GM19467 (cell line): ENCODE results near the gene NUCB1.
"Not testable (repeated sequence)": the region's sequence is repeated elsewhere in the genome, so short reads cannot be mapped to it uniquely, and the experiment has no call there.

Experiments
- ATAC-seq: cut with Tn5 transposase; IDR thresholded peaks from one replicate; pipeline ENCODE4 v1.9.1; 2021; ENCODE audit warnings: mild to moderate bottlenecking, moderate library complexity; ENCODE audit not compliant: unreplicated experiment

Gene NUCB1

DNA sequence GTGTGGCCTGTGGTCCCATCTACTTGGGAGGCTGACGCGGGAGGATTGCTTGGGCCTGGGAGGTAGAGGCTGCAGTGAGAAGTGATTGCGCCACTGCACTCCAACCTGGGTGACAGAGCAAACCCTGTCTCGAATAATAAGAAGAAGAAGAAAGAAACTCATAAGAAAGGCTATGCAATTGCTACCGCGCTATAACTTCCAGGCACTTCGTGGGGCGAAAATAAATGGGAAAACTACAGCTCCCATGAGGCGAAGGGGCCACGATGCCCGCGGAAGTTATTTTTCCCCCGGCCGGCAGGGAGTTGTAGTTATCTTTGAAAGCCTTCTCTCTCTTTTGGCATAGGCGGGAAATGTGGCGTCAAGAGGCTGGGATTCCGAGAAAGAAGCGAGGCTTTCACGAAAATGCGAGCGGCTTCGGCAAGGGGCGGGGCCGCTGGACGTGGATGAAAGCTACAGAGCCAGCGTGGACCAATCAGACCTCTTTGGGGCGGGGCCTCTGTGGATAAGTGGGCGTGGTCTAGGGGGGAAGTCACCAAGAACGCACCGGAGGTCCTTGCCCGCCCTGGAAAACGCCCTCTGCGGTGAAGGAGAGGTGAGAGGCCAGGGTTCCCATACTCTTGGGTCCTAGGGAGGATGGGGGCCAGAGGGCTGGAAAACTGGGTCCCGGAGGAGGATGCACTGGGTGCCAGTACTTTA lies at the start of gene NUCB1:
Gene NUCB1, plus strand, starts transcription at position 532 of the 696 bp plus-strand sequence. CDS start 485 bp downstream, outside the sequence.
- ATAC-seq: peak; percentile 71

DNA sequence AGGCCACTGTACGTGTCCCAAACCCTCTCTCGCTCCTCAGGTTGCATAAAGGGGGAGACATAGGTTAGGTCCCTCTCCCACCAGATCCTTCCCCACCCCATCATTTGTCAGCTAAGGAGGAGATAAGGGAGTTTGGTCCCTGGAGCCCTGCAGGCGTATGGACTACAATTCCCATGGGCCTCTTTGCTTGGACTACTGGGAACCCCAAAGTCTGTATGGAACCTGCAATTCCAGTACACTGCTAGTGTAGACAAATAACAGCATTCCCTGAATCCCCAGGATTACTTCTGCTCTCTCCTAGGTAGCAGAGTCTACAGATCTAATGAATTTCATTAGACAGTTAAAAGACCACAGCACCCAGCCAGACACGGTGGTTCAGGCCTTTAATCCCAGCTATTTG lies 47.8 kb upstream of the NUCB1 start:
- ATAC-seq: no peak

DNA sequence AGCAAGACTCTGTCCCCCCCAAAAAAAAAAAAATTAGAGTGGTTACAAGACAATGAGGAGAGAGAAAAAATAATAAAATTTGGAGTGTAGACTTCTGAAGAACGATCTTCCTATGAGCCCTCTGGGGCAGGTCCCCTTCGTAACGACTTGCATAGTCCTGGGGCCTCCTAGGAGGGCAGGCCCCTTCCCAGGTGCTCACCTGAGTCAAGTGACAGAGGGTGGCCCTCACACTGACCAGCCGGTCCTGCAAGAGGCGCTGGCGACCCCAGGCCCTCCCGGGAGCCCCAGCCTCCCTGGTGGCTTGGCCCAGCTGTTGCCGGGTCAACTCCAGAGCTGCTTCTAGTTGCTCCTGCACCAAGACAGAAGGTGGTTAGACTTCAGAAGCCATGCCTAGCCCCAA lies 46.6 kb upstream of the NUCB1 start:
- no peak for ATAC-seq

DNA sequence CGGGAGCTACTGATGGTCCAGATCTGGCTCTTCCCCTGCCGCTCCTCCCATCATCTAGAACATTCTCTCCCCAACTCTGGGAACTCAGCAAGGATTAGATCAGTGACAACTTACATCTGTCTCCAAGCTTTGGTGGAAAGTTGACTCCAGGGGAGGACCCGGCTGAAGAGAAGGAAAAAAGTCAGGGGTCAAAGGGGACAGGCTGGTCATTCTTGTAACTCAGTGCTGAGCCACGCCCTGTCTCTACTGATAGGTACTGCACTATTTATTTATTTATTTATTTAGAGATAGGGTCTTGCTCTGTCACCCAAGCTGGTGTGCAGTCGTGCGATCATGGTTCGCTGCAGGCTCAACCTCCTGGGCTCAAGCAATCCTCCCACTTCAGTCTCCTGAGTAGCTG lies 46.0 kb upstream of the NUCB1 start:
- ATAC-seq: no peak

DNA sequence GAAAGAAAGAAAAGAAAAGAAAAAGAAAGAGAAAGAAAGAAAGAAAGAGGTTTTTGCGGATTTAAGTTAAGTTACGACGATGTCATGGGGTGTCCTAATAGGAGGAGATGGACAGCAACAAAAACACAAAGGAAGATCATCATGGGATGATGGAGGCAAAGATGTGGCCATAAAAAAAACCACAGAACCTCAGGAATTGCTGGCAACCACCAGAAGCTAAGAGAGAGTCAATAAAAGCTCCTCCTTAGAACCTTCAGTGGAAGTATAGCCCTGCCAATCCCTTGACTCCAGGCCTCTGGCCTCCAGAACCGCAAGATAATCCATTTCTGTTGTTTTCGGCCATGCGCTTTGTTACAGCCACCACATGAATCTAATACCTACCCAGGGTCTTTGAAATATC lies 43.2 kb upstream of the NUCB1 start:
- ATAC-seq: no peak

DNA sequence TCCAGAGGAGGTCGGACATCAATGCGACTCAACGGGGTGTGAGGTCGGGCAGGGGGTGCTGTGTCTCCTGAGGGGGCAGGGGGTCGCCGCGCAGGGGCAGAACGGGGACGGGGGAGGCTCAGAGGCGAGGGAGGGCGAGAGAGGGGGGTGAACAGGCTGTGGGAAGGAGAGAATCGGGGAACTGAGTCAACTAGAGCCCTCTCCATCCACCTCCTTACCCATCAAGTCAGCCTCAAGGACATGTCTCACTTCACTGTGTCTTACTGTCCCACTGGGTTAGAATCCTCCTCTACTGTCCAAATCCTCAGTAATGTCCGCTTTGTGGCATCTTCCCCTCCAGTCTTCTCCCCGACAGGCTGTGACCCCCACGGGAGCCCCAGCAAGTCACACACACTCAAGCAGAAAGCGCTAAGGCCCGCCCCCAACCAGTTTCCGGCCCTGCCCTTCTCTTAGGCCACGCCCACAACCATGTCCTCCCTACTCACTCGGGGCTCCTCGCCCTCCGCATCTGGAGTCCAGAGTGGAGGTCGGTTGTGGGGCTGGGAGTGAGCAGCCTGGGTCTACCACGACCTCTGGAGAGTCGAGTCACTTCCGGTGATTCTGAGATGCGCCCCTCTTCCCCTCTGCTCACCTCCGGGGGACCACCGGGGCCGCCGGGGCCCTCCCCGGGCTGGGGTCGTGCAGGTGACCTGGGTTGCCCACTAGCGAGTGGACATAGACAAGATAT lies 41.0 kb upstream of the NUCB1 start:
- no peak for ATAC-seq

DNA sequence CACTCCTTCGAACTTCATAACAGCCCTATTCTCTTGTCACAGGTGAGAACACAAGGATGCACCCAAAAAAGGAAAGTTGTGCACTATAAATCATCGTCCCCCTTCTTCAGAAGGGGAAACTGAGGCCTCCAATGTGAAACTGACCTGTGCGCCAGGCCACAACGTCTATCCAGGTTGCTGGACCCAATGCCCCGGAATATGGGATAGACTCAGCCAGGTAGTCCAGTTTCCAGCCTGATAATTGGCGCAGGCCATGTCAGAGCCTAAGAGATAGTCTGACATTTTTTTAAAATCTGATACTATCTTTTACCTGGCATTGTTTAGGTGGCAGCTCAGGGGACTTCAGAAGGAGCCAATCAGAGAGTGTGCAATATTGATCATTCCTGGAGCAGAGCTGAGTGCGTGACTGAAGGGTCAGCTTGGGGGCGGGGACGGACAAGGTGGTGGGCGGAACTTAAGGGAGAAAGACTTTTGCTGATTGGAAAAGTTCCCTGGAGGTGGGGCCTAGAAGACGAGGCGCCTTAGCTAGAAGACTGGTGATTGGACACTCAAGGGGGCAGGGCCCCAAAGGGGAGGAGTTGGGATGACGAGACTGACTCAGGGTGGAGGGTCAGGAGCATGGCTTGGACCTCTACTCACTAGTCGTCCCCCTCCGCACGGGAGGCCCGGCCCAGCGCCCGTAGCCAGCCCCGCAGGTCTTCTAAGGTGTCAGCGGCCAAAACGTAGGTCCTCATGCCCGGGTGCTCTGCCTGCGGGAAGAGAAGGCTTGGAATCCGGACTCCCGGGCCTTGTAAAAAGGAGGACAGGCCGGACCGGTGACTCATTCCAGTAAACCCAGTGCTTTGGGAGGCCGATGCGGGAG lies 40.2 kb upstream of the NUCB1 start:
- ATAC-seq: no peak

DNA sequence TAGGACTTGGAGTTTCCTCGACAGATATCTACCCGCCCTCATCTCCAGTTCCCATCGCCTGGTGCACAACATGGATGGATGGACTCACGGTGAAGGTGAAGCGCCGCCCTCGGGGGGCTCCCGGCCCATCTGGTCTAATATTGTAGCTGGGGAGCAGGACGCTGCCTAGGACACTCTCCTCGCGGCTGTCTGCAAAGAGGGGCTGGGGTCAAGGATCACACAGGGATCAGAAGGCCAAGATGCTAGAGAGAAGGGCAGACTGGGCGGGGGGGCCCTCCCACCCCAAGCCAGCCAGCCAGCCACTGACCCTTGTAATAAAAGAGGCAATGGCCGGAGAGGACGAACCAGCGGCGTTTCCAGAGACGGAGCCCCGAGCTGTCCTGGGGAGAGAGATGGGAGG lies 38.8 kb upstream of the NUCB1 start:
- no peak for ATAC-seq

DNA sequence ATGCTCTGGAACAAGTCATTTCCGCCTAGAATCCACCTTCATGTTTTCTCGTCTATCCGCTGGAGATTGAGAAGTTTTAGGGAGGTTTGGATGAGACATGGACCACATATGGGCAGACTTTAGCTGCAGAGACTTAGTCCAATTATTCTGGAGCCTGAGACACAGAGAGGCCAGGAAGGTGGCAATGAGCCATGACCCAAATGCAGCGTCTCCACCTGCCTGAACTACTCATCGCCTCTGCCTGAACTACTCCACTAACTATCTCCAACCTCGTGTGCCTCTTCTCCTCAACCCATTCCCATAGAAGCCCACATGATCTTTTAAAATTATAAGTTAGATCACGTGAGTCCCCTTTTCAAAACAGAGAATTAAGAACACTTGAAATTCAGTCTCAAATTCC lies 37.3 kb upstream of the NUCB1 start:
- no peak for ATAC-seq

DNA sequence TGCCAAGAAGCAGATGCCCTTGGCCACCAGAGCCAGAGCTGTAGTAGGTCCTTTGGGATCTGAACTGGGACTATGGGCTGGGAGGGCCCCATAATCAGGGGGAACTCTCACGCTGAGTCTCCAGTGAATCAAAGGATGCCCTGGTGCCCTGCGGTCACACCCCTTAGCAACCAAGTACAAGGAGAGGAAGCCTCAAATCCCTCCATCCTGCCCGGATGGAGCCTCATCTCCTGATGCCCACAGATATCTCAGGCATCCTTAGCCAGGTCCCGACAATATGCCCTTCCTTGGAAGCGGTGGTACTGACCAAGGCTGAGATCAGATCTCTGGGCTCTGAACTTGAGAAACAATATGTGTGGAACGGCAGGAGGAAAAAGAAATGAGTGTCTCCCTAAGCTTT lies 33.4 kb upstream of the NUCB1 start:
- ATAC-seq: no peak

DNA sequence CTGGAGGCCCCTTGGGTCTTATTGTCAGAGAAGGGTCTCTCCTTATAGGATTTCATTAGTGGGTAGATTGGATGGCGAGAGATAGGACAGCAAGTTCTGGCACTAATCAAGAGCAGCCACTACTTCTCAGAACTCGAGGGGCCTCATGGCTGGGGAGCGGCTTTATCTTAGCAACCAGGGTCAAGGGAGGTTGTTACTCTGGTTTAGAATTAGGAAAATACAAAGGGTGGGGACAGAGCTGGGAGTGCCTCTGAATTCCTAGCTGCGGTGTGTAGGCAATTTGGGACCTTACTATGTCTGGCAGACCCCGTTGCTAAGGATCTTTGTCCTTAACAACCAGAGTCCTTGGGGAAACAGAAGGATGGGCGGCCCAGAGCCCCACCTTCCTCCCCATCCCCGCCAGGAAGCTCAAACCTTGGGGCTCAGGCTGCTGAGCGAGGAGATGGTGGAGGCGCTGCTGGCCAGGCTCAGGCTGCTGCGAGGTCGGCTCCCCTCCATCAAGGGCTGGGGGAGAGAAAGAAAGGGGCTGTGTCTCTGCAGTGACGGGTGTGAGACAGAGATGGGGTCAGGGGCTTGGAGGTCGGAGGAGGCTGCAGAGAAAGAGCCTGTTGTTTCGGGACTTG lies 32.9 kb upstream of the NUCB1 start:
- no peak for ATAC-seq

DNA sequence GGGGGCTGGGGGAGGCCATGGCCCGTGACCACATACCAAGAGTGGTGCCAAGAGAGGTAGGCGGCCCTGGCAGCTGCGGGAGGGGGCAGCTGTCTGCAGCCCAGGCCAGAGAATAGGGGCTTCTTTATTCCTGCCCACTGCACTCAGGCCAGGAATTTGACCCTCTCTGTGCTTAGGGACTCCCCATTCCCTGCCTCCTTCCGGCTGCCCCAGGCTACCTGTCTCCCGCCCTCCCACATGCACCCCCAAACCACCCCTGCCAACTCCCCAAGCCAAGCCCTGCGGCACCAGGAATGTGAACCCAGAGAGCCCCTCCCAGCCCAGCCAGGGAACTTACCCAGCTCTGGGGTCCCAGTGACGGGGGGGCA lies 32.4 kb upstream of the NUCB1 start:
- no peak for ATAC-seq

DNA sequence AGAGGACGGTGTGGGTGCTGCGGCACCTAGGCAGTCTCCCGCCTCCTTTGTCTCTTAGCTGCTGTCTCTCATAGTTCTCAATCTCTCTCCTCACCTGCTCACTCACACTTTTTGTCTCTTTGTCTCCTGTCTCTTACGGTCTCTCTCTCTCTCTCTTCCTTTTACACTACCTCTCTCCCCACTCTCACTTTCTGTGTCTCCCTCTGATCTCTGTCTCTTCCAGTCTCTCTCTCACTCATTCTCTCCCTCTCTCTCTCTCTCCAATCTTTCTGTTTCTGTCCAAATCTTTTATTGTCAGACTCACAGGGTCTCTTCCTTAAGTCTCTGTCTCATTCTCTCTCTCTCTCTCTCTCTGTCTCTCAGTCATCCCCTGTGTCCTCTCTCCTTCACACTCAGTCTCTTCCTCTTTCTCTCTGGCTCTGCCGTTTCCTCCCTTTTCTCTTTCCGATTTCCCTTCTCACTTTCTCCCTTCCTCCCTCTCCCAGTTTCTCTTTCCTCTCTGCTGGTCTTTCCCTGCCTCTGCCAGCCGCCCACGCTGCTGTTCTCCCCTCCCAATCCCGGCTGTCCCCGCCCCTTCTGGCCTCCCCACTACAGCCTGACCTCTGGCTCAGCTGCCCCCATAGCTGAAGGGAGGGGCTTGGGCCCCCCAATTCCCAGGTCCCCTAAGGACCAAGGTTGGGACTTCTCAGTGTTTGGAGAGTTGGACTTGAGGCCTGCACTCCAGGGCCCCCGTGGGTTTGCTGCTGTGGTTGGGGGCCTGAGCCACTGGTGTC lies 31.8 kb upstream of the NUCB1 start, which contains the start of gene PLEKHA4:
Gene PLEKHA4, minus strand, starts transcription at position 504 of the 773 bp plus-strand sequence. CDS start 997 bp downstream, outside the sequence.
- ATAC-seq: no peak

DNA sequence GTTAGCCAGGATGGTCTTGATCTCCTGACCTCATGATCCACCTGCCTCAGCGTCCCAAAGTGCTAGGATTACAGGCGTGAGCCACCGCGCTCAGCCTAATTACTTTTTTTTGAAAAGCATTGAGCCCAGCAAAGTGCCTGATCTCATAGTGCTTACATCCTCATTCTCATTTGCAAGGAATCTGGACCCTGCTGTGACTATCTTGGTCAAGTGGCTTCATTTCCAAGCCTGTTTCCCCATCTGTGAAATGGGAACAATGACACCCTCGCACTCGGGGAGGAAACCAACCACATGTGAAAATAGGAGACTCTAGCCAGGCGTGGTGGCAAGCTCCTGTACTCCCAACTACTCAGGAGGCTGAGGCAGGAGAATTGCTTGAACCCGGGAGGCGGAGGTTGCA lies 30.1 kb upstream of the NUCB1 start:
- no peak for ATAC-seq

DNA sequence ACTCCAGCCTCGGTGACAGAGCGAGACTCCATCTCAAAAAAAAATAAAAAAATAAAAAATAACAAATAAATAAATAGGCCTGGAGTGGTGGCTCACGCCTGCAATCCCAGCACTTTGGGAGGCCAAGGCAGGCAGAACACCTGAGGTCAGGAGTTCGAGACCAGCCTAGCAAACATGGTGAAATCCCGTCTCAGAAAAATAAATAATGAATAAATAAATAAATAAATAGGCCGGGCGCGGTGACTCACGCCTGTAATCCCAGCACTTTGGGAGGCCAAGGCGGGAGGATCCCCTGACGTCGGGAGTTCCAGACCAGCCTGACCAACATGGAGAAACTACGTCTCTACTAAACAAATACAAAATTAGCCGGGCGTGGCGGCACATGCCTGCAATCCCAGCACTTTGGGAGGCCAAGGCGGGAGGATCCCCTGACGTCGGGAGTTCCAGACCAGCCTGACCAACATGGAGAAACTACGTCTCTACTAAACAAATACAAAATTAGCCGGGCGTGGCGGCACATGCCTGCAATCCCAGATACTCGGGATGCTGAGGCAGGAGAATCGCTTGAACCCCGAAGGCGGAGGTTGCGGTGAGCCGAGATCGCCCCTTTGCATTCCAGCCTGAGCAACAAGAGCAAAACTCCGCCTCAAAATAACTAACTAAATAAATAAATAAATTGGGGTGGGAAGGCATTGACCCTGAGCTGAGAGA lies 28.5 kb upstream of the NUCB1 start:
- ATAC-seq: not testable (repeated sequence)

DNA sequence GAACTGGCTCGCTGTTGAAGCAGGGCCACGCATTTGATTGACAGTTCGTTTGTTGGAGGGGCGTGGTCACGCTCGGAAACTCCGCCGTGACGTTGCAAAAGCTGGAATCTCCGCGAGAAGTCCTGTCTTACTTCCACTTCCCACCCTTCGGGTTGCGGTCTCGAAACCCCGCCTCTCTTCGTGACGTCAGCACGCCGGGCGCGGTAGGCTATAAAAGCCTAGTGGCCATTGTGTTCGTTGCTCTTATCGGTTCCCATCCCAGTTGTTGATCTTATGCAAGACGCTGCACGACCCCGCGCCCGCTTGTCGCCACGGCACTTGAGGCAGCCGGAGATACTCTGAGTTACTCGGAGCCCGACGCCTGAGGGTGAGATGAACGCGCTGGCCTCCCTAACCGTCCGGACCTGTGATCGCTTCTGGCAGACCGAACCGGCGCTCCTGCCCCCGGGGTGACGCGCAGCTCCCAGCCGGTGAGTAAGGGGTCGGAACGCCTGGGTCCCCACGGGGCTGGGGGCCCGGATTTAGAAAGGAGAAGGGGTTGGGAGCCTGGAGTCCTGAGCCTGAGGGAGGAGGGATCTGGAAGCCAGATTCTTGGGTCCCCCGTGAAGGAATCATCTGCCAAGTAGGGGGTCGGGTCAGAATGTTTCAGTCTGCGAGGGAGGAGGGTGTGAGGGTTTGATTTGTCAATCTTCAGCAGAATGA lies 27.8 kb upstream of the NUCB1 start, which contains the start of gene PPP1R15A:
Gene PPP1R15A, plus strand, starts transcription at position 240 of the 702 bp plus-strand sequence. CDS start 813 bp downstream, outside the sequence.
- ATAC-seq: peak; percentile 45

DNA sequence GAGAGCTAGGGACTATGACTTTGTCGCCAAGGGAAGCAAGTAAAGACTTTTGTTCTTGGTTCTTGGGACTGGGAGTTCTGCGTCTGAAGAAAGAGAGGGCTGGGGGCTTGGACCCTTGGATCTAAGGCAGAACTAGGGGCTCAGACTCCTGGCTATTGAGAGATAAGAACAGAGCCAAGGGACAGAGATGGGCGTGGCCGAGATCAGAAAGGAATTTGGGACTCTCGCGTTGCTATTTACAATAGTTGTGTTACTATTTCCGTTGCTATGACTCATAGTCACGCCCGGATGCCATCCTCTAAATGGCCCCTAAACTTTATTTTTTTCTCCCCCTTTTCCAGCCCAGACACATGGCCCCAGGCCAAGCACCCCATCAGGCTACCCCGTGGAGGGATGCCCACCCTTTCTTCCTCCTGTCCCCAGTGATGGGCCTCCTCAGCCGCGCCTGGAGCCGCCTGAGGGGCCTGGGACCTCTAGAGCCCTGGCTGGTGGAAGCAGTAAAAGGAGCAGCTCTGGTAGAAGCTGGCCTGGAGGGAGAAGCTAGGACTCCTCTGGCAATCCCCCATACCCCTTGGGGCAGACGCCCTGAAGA lies 27.1 kb upstream of the NUCB1 start:
- ATAC-seq: peak; percentile 12

DNA sequence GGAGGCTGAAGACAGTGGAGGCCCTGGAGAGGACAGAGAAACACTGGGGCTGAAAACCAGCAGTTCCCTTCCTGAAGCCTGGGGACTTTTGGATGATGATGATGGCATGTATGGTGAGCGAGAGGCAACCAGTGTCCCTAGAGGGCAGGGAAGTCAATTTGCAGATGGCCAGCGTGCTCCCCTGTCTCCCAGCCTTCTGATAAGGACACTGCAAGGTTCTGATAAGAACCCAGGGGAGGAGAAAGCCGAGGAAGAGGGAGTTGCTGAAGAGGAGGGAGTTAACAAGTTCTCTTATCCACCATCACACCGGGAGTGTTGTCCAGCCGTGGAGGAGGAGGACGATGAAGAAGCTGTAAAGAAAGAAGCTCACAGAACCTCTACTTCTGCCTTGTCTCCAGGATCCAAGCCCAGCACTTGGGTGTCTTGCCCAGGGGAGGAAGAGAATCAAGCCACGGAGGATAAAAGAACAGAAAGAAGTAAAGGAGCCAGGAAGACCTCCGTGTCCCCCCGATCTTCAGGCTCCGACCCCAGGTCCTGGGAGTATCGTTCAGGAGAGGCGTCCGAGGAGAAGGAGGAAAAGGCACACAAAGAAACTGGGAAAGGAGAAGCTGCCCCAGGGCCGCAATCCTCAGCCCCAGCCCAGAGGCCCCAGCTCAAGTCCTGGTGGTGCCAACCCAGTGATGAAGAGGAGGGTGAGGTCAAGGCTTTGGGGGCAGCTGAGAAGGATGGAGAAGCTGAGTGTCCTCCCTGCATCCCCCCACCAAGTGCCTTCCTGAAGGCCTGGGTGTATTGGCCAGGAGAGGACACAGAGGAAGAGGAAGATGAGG lies 26.4 kb upstream of the NUCB1 start:
- no peak for ATAC-seq
